Measurements from ENCODE around the gene ERC1. TPM values are rescaled to one million over a fixed set of nuclear protein-coding genes. Genes with fewer than 3 reads are reported as not detected.
A peak's percentile ranks its signal among the peaks of the same experiment; 100 is the strongest.

The ERC1 gene
- total and polyA plus RNA-seq, 2 of the 4 experiments (the other 2 are of a cell fraction), result 11.6 to 25.6 TPM

DNA sequence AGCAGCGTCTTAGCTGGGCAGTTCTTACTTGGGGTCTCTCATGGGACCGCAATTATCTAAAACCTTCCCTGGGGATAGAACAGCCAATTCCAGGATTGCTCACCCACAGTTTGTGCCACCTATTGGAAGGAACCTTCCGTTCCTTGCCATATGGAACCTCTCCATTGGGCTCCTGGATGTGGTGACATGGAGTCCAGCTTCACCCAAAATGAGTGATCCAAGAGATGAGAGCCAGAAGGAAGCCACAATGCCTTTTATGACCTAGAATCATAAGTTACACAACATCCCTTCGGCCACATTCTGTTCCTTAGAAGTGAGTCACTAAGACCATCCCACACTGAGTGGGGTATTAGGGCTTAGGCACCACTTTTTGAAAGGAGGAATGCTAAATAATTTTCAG, 439.0 kb downstream of the ERC1 start:
- H3K27ac ChIP-seq (ENCODE audit: insufficient read depth, low read length), result no peak overlapping the region
- intact Hi-C loops (cut with micrococcal nuclease) (no loop called here), in situ Hi-C loops (cut with MboI; ENCODE audit: low sequenced_read_pairs) (no loop called here), dilution Hi-C loops (cut with HindIII; ENCODE audit: low sequenced_read_pairs, unreplicated experiment) (no loop called here)
- H2AFZ ChIP-seq (replicated peaks; ENCODE audit: low read length, poor library complexity), result no peak overlapping the region
- peak overlapping the region; percentile 21 for H2BK5ac ChIP-seq (ENCODE audit: low read depth, low read length, poor library complexity, severe bottlenecking)
- no peaks in the 10 kb centered on the region; the same call in 1 of the 2 replicates for H3K36me3 ChIP-seq (ENCODE audit: control insufficient read depth, insufficient read depth, low read length)
- no peak overlapping the region for H3K4me2 ChIP-seq (ENCODE audit: low read depth, low read length)
- no peak overlapping the region for H2AK5ac ChIP-seq (ENCODE audit: low read depth, low read length)
- peak overlapping the region; percentile 2; the same call in 1 of the 2 replicates for H2BK120ac ChIP-seq (ENCODE audit: low read depth, low read length)
- TF ChIP-seq BHLHE40 (IDR thresholded peaks at IDR 0.05; ENCODE audit: low read depth, low read length) (no peak), CEBPB (IDR thresholded peaks at IDR 0.05; ENCODE audit: low read depth, low read length) (peak; percentile 92)
- H3K9me1 ChIP-seq (ENCODE audit: insufficient read depth, low read length), result peaks cover 7% of the 10 kb centered on the region; the same call in 1 of the 2 replicates
- peak overlapping the region; percentile 66; the same call in 1 of the 2 replicates for H2BK20ac ChIP-seq (ENCODE audit: low read depth, low read length)
- H4K20me1 ChIP-seq (ENCODE audit: insufficient read depth, low read length), result no peaks in the 10 kb centered on the region
- ChIA-PET POLR2A (ENCODE audit: unreplicated experiment) (no interaction called here), CTCF (no interaction called here)
- 100% methylated on average over 1 of the region's 4 CpGs; no CpG with 5 or more reads in 1 of the 2 experiments for WGBS, 2 experiments (ENCODE audit: extremely low coverage in 2 of 2, insufficient read length in 1 of 2)
- H4K91ac ChIP-seq (ENCODE audit: insufficient read depth, low read depth, low read length), result 0 out of 2 replicates have a peak overlapping the region, but pooled peaks have one; percentile 7
- no peak overlapping the region for H3K56ac ChIP-seq (ENCODE audit: extremely low read depth, insufficient read depth, low read length)
- H3K18ac ChIP-seq (ENCODE audit: low read depth, low read length), result no peak overlapping the region
- no peaks in the 10 kb centered on the region for H3K27me3 ChIP-seq (ENCODE audit: control insufficient read depth, insufficient read depth, low read length)
- H3K4me1 ChIP-seq (ENCODE audit: control insufficient read depth, insufficient read depth, low read length), result peaks cover 2% of the 10 kb centered on the region
- H2BK15ac ChIP-seq (ENCODE audit: low read depth, low read length), result 0 out of 3 replicates have a peak overlapping the region, but pooled peaks have one; percentile 8
- BruUV-seq (replicated peaks), result no TSS peak
- no peak overlapping the region for H3K4me3 ChIP-seq (ENCODE audit: insufficient read depth, low read depth, low read length)
- peaks cover 3 to 6% of the 10 kb centered on the region in 2 experiments; a peak in 3 of 4 replicates for H3K79me1 ChIP-seq (ENCODE audit: low read depth in 1 of 2, low read length in 2 of 2)
- peak; percentile 88 for ATAC-seq (ENCODE audit: low read depth)
- peak overlapping the region in 1 of 2 experiments; percentile 82; a peak in 2 of 4 replicates for H4K8ac ChIP-seq (ENCODE audit: low read depth in 2 of 2, low read length in 2 of 2)
- peak overlapping the region; percentile 72; the same call in 1 of the 2 replicates for H3K14ac ChIP-seq (replicated peaks; ENCODE audit: low read depth, low read length)
- peak overlapping the region; percentile 5; the same call in 1 of the 2 replicates for H3K23ac ChIP-seq (ENCODE audit: low read depth, low read length)
- peak overlapping the region; percentile 21 for H2AK9ac ChIP-seq (replicated peaks; ENCODE audit: low read depth, low read length, poor library complexity)
- no peak overlapping the region for H4K5ac ChIP-seq (ENCODE audit: low read depth, low read length)
- no peaks in the 10 kb centered on the region for H3K9me3 ChIP-seq (ENCODE audit: control insufficient read depth, insufficient read depth, low read length)
- no peak overlapping the region for H3K9ac ChIP-seq (ENCODE audit: low read depth, low read length)
- peak; percentile 80 for DNase-seq
- H3K4ac ChIP-seq (ENCODE audit: low read depth, low read length), result peak overlapping the region; percentile 51
